GM23248 (cell line): ENCODE measurements around the gene TBRG4. TPM values are rescaled to one million over a fixed set of nuclear protein-coding genes. Genes with fewer than 3 reads are reported as not detected.

Experiments used
- DNase-seq: peaks from one replicate; pipeline ENCODE4 v3.0.0-alpha.2; 2015
- H2AFZ ChIP-seq: fragments of 200-600 bp; sonication (generic); 2 replicates; pipeline ENCODE4 v1.6.1; 2016; ENCODE audit warnings: antibody characterized with exemption
- H3F3A ChIP-seq: fragments of 200-600 bp; sonication (generic); 2 replicates; pipeline ENCODE4 v1.6.1; 2016; ENCODE audit warnings: mild to moderate bottlenecking, antibody characterized with exemption, mixed run types; ENCODE audit not compliant: insufficient read depth
- H3K27ac ChIP-seq: fragments of 200-600 bp; sonication (generic); 2 replicates; pipeline ENCODE4 v1.5.1; 2016; ENCODE audit warnings: mild to moderate bottlenecking
- H3K27me3 ChIP-seq: fragments of 200-600 bp; sonication (generic); replicated peaks from 2 replicates; pipeline ENCODE4 v1.6.1; 2016; ENCODE audit warnings: mild to moderate bottlenecking; ENCODE audit not compliant: insufficient read depth
- H3K36me3 ChIP-seq: fragments of 200-600 bp; sonication (generic); 2 replicates; pipeline ENCODE4 v1.6.1; 2016; ENCODE audit warnings: low read depth, mild to moderate bottlenecking
- H3K4me1 ChIP-seq: fragments of 200-600 bp; sonication (generic); 2 replicates; pipeline ENCODE4 v1.6.1; 2016; ENCODE audit warnings: mild to moderate bottlenecking; ENCODE audit not compliant: insufficient read depth
- H3K4me2 ChIP-seq: fragments of 200-600 bp; sonication (generic); one replicate; pipeline ENCODE4 v1.6.1; 2016; ENCODE audit warnings: mild to moderate bottlenecking; ENCODE audit not compliant: unreplicated experiment
- H3K4me3 ChIP-seq: fragments of 200-600 bp; sonication (generic); 2 replicates; pipeline ENCODE4 v1.5.1; 2016; ENCODE audit warnings: mild to moderate bottlenecking
- H3K79me2 ChIP-seq: fragments of 200-600 bp; sonication (generic); 2 replicates; pipeline ENCODE4 v1.6.1; 2016; ENCODE audit warnings: mild to moderate bottlenecking; ENCODE audit not compliant: insufficient read depth
- H3K9ac ChIP-seq: fragments of 200-600 bp; sonication (generic); 2 replicates; pipeline ENCODE4 v1.6.1; 2016; ENCODE audit warnings: mild to moderate bottlenecking
- H3K9me2 ChIP-seq: fragments of 200-600 bp; sonication (generic); 2 replicates; pipeline ENCODE4 v1.6.1; 2016; ENCODE audit warnings: mixed run types, mild to moderate bottlenecking, moderate library complexity; ENCODE audit not compliant: insufficient read depth
- H3K9me3 ChIP-seq: fragments of 200-600 bp; sonication (generic); one replicate; pipeline ENCODE4 v1.6.1; 2017; ENCODE audit warnings: low read depth
- H4K20me1 ChIP-seq: fragments of 200-600 bp; sonication (generic); 2 replicates; pipeline ENCODE4 v1.6.0; 2016; ENCODE audit not compliant: insufficient read depth
- EZH2 ChIP-seq: fragments of 200-600 bp; sonication (generic); IDR thresholded peaks from 2 replicates; pipeline ENCODE4 v1.6.1; 2018; ENCODE audit warnings: antibody characterized with exemption, mild to moderate bottlenecking; ENCODE audit not compliant: insufficient read depth, poor library complexity, severe bottlenecking
- EZH2phosphoT487 ChIP-seq: fragments of 200-600 bp; sonication (generic); IDR thresholded peaks from 2 replicates; pipeline ENCODE4 v1.6.1; 2018; ENCODE audit warnings: antibody characterized with exemption, moderate library complexity, mild to moderate bottlenecking, low read depth; ENCODE audit not compliant: insufficient read depth
- WGBS, 2 experiments: methylation state at CpG; one replicate each; pipeline ENCODE4 v1.1.6; 2015 to 2017; ENCODE audit warnings: low lambda C conversion rate in 2 of 2, low coverage in 1 of 2; ENCODE audit errors: missing lambda C conversion rate in 2 of 2; 5-methylcytosine and 5-hydroxymethylcytosine counted together
- in situ Hi-C: fragments of 300-500 bp; cut with MboI; formaldehyde crosslinking; loops from 2 replicates; pipeline ENCODE4 v1.15.0; 2020
- polyA plus RNA-seq: library from polyadenylated mRNA; unstranded; fragments of >200 nt; fragmentation: Nextera tagmentation; extraction: Ambion mirVana; gene quantifications from 2 replicates; pipeline ENCODE4 v1.2.1, GENCODE V29; 2016
- total RNA-seq: library from RNA; depleted of rRNA; stranded (reverse); fragments of >200 nt; shearing (Covaris generic); gene quantifications from 2 replicates; pipeline ENCODE4 v1.2.3, GENCODE V29; 2014

TBRG4 gene
- total and polyA plus RNA-seq, 2 experiments from 2014 or later = 55.8 to 62.7 TPM

DNA sequence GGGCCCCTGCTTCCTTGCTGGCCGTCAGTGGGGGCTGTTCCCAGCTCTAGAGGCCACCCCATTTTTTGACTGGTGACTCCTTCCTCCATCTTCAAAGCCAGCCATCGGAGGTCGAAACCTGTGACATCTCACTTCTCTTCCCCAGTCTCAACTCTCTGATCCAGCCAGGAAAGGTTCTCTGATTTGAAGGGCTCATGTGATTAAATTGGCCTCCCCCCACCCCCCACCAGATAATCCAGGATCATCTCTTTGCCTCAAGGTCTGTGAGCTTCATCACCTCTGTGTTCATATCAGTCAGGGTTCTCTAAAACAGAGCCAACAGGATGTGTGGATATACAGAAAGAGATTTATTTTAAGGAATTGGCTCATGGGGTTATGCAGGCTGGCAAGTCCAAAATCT is 40.5 kb upstream of the TBRG4 start:
- Histone ChIP-seq H3F3A (no peaks in the 10 kb centered on the region), H3K9me3 (no peaks in the 10 kb centered on the region), H2AFZ (no peak overlapping the region), H3K9me2 (no peaks in the 10 kb centered on the region), H4K20me1 (no peaks in the 10 kb centered on the region), H3K36me3 (no peaks in the 10 kb centered on the region), H3K27ac (no peak overlapping the region), H3K4me3 (no peak overlapping the region), H3K79me2 (no peaks in the 10 kb centered on the region), H3K9ac (no peak overlapping the region), H3K27me3 (peaks cover 26% of the 10 kb centered on the region; the same call in 1 of the 2 replicates), H3K4me1 (no peaks in the 10 kb centered on the region), H3K4me2 (no peak overlapping the region)
- in situ Hi-C loops = loop anchor here (10.0 to 25.0 kb wide), 2 partner anchors 103 to 710 kb away; partner anchors contain the start of gene CCDC201
- 38 to 40% methylated on average over 3 of the region's 3 CpGs for WGBS, 2 experiments
- DNase-seq = no peak
- TF ChIP-seq EZH2phosphoT487 (no peak), EZH2 (no peak)

DNA sequence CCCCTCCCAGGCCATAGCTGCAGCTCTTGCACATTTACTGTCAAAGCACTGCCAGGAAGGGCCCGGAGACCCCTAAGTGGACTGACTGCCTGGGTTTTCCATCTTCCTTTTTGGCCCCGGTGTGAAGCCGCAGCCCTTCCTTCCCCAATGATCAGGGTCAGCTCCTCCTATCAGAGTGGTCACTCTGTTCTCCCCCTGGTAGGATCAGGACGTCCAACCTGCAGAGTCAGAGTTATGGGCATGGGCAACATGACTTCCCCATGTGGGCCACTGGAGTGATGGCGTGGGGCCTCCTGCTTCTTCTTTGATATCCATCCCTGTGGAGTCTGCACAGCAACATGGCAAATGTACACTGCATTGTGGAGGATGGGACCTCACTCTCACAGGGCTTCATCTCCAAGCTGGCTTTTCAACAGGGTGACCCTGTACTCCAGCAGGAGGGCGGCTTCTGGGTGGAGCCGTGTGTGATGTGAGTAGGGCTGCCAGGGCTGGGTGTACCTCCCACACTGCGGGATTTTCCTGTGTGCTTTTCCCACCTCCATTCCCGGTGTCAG is 39.7 kb upstream of the TBRG4 start:
- Histone ChIP-seq H3K36me3 (no peaks in the 10 kb centered on the region), H4K20me1 (no peaks in the 10 kb centered on the region), H3K4me3 (no peak overlapping the region), H3K27ac (no peak overlapping the region), H3K9me2 (no peaks in the 10 kb centered on the region), H3K27me3 (peaks cover 23% of the 10 kb centered on the region; the same call in 1 of the 2 replicates), H3K79me2 (no peaks in the 10 kb centered on the region), H2AFZ (no peak overlapping the region), H3K9me3 (no peaks in the 10 kb centered on the region), H3K4me2 (no peak overlapping the region), H3K9ac (no peak overlapping the region), H3F3A (no peaks in the 10 kb centered on the region), H3K4me1 (no peaks in the 10 kb centered on the region)
- in situ Hi-C loops = loop anchor here (10.0 to 25.0 kb wide), 2 partner anchors 104 to 711 kb away; partner anchors contain the start of gene CCDC201
- TF ChIP-seq EZH2phosphoT487 (no peak), EZH2 (no peak)
- WGBS, 2 experiments = 44 to 48% methylated on average over 9 of the region's 9 CpGs
- DNase-seq = no peak

DNA sequence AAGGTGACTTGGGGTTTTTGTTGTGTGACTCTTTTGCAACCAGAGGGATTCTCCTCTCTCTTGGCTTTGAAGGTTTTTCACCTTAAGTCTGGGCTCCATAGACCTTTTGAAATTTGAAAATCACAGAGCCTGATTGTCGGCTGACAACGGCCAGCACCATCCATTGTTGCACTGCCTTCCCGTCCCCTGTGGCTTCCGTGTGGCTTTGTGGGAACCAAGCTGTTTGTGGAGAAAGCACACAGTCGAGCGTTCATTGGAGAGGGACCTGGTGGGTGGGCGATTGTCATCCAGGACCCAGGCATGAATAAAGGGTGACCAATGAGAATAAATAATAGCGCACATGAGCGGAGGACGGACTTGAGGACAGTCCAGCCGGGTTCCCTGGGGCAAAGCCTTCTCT is 38.7 kb upstream of the TBRG4 start:
- H3K79me2 ChIP-seq = no peaks in the 10 kb centered on the region
- no peak overlapping the region for H2AFZ ChIP-seq
- no peak for DNase-seq
- no peak overlapping the region for H3K9ac ChIP-seq
- TF ChIP-seq EZH2 (no peak), EZH2phosphoT487 (no peak)
- no peaks in the 10 kb centered on the region for H3K36me3 ChIP-seq
- H3K4me1 ChIP-seq = no peaks in the 10 kb centered on the region
- 67 to 74% methylated on average over 11 of the region's 11 CpGs for WGBS, 2 experiments
- H3K9me3 ChIP-seq = no peaks in the 10 kb centered on the region
- H3K27me3 ChIP-seq = peaks cover 23% of the 10 kb centered on the region; the same call in 1 of the 2 replicates
- no peaks in the 10 kb centered on the region for H4K20me1 ChIP-seq
- H3K27ac ChIP-seq = no peak overlapping the region
- in situ Hi-C loops = loop anchor here (10.0 to 25.0 kb wide), 2 partner anchors 105 to 712 kb away; partner anchors contain the start of gene CCDC201
- H3K9me2 ChIP-seq = no peaks in the 10 kb centered on the region
- no peaks in the 10 kb centered on the region for H3F3A ChIP-seq
- no peak overlapping the region for H3K4me3 ChIP-seq
- H3K4me2 ChIP-seq = no peak overlapping the region

DNA sequence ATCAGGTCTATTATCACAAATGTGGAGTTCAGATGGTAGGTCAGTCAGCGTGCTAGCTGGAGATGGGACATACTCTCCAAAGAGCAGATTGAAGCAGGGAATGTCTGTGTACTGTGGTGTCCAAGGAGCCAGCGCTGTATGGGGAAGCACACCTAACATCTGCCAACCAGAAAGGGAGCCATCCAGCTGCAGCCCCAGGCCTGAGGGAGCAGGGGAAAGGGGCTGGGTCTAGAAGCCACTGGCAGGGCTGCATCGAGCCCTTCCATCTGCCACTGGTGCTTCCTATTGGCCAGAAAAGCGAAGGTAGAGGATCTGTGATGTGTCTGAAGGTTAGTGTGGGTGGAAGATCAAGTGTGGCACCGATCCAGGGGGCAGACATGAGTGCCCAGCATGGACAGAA is 38.1 kb upstream of the TBRG4 start:
- Histone ChIP-seq H3K9ac (no peak overlapping the region), H3K27ac (no peak overlapping the region), H3K4me1 (no peaks in the 10 kb centered on the region), H3K27me3 (peaks cover 23% of the 10 kb centered on the region; the same call in 1 of the 2 replicates), H3F3A (no peaks in the 10 kb centered on the region), H2AFZ (no peak overlapping the region), H3K36me3 (no peaks in the 10 kb centered on the region), H3K4me2 (no peak overlapping the region), H4K20me1 (no peaks in the 10 kb centered on the region), H3K9me2 (no peaks in the 10 kb centered on the region), H3K4me3 (no peak overlapping the region), H3K9me3 (no peaks in the 10 kb centered on the region), H3K79me2 (no peaks in the 10 kb centered on the region)
- in situ Hi-C loops = loop anchor here (10.0 to 25.0 kb wide), 3 partner anchors 105 to 713 kb away; partner anchors contain the start of gene CCDC201
- TF ChIP-seq EZH2phosphoT487 = no peak
- TF ChIP-seq EZH2 = no peak
- 40% methylated on average over 5 of the region's 5 CpGs for WGBS, 2 experiments
- DNase-seq = no peak

DNA sequence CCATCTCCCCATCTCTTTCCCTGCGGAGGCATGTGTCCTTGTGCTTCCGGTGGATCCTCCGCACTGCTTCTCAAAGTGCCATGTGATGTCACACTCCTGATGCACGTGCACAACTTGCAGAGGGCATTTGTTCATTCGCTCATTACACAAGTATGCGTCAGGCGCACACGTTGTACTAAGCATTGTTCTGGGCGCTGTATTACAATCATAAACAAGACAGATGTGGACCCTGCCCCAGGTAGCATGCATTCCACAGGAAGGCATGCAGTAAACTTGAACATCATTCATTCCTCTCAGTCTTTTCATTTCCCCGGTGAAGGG is 37.1 kb upstream of the TBRG4 start:
- H3K9ac ChIP-seq = no peak overlapping the region
- no peaks in the 10 kb centered on the region for H3K36me3 ChIP-seq
- H3F3A ChIP-seq = peaks cover 5% of the 10 kb centered on the region
- no peak overlapping the region for H2AFZ ChIP-seq
- no peak overlapping the region for H3K4me3 ChIP-seq
- no peaks in the 10 kb centered on the region for H3K9me3 ChIP-seq
- H3K9me2 ChIP-seq = no peaks in the 10 kb centered on the region
- H3K27ac ChIP-seq = no peak overlapping the region
- no peaks in the 10 kb centered on the region for H3K79me2 ChIP-seq
- H4K20me1 ChIP-seq = no peaks in the 10 kb centered on the region
- no peak for DNase-seq
- H3K4me2 ChIP-seq = no peak overlapping the region
- WGBS, 2 experiments = 62 to 63% methylated on average over 10 of the region's 10 CpGs
- peaks cover 23% of the 10 kb centered on the region; the same call in 1 of the 2 replicates for H3K27me3 ChIP-seq
- H3K4me1 ChIP-seq = peaks cover 5% of the 10 kb centered on the region
- TF ChIP-seq EZH2 (no peak), EZH2phosphoT487 (no peak)
- in situ Hi-C loops = loop anchor here (25.0 kb wide), 1 partner anchor 286 kb away; no protein-coding TSS in a partner anchor
